ENCODE results near the gene EIF5A. TPM values are rescaled to one million over a fixed set of nuclear protein-coding genes. Genes with fewer than 3 reads are reported as not detected.
A peak's percentile ranks its signal among the peaks of the same experiment; 100 is the strongest.

Gene EIF5A
- total RNA-seq, 3 donors from 2014 or later, result 151 to 172 (median 163) TPM

DNA sequence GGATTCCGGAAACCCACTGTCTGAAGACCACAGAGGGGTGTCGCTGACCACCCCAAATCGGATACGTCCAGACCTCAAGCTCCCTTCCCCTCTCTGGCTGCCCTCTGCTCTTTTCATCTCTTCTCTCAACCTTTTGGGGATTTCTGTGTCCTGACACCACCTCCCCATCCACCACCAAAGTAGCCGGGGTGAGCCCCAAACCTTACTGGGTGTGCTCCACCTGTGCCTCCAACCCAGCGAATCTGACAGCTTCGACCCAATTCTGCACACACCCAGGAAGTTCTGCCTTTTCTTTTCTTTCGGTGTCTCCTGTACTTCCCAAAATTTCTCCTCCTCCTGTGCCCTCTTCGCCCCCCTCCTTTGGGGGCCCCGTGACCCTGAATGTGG, 45.1 kb downstream of the EIF5A start:
- Histone ChIP-seq H3K27me3 (no peaks in the 10 kb centered on the region), H3K4me1 (peaks cover 0 to 12% of the 10 kb centered on the region in 2 donors), H3K9me3 (no peaks in the 10 kb centered on the region), H3K36me3 (no peaks in the 10 kb centered on the region), H3K27ac (peak overlapping the region; percentile 98 to 99), H3K4me3 (peak overlapping the region; percentile 70 to 79 (median 72))
- intact Hi-C loops (cut with DNase I; ENCODE audit: low total_unique reads), result loop anchor here (10.0 kb wide), 1 partner anchor 82 kb away; the partner anchor contains the start of genes FGF11 and TMEM102
- TF ChIP-seq POLR2AphosphoS5 (IDR thresholded peaks at IDR 0.05) (no peak), POLR2A (IDR thresholded peaks at IDR 0.05) (no peak)
- TF ChIP-seq, protein P1, sequence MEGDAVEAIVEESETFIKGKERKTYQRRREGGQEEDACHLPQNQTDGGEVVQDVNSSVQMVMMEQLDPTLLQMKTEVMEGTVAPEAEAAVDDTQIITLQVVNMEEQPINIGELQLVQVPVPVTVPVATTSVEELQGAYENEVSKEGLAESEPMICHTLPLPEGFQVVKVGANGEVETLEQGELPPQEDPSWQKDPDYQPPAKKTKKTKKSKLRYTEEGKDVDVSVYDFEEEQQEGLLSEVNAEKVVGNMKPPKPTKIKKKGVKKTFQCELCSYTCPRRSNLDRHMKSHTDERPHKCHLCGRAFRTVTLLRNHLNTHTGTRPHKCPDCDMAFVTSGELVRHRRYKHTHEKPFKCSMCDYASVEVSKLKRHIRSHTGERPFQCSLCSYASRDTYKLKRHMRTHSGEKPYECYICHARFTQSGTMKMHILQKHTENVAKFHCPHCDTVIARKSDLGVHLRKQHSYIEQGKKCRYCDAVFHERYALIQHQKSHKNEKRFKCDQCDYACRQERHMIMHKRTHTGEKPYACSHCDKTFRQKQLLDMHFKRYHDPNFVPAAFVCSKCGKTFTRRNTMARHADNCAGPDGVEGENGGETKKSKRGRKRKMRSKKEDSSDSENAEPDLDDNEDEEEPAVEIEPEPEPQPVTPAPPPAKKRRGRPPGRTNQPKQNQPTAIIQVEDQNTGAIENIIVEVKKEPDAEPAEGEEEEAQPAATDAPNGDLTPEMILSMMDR (IDR thresholded peaks at IDR 0.05), result peak in 1 of 3 donors; percentile 88
- DNase-seq (ENCODE audit: low spot score in 2 of 2), result no peak

DNA sequence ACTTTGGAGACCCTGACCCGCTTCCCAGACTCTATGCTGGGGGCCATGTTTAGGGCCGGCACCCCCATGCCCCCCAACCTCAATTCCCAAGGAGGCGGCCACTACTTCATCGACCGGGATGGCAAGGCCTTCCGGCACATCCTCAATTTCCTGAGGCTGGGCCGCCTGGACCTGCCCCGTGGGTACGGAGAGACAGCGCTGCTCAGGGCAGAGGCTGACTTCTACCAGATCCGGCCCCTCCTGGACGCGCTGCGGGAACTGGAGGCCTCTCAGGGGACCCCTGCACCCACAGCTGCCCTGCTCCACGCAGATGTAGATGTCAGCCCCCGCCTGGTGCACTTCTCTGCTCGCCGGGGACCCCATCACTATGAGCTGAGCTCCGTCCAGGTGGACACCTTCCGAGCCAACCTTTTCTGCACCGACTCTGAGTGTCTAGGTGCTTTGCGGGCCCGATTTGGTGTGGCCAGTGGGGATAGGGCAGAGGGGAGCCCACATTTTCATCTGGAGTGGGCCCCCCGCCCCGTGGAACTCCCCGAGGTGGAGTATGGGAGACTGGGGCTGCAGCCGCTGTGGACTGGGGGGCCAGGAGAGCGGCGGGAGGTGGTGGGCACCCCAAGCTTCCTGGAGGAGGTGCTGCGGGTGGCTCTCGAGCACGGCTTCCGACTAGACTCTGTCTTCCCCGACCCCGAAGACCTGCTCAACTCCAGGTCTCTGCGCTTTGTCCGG, 45.6 kb downstream of the EIF5A start:
- TF ChIP-seq POLR2AphosphoS5 (IDR thresholded peaks at IDR 0.05) (no peak), POLR2A (IDR thresholded peaks at IDR 0.05) (no peak)
- TF ChIP-seq, protein P1 (IDR thresholded peaks at IDR 0.05), result no peak
- Histone ChIP-seq H3K9me3 (no peaks in the 10 kb centered on the region), H3K27ac (peak overlapping the region; percentile 98 to 99), H3K4me3 (peak overlapping the region; percentile 70 to 79 (median 72)), H3K27me3 (no peaks in the 10 kb centered on the region), H3K36me3 (no peaks in the 10 kb centered on the region), H3K4me1 (peaks cover 0 to 12% of the 10 kb centered on the region in 2 donors)
- no peak for DNase-seq (ENCODE audit: low spot score in 2 of 2)
- intact Hi-C loops (cut with DNase I; ENCODE audit: low total_unique reads), result loop anchor here (10.0 kb wide), 1 partner anchor 82 kb away; the partner anchor contains the start of genes FGF11 and TMEM102

DNA sequence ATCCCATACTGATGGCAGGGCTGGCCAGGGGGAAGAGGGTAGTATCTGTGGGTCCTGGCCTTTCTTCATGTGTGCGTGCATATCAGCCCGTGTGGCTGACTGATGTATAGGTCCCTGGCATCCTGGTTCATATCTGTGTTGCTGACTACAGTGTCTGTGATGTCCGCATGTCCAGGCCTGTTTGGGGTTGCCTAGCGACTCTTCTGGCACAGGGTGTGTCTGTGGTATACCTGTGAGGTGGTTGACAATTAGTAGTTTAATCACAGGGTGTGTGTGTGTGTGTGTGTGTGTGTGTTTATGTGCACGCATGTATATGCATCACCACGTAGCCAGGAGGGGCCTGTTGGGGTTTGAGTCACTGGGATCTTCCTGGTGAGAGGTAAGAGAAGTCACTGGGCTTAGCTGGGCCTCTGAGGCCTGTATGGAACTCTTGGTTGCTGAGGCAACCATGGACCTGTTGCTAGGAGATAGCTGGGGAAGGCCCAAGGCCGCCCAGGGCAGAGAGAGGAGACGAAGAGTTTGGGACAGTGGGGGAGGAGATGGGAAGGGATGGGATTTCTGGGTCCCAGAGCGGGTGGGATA, 46.9 kb downstream of the EIF5A start:
- H3K36me3 ChIP-seq, result no peaks in the 10 kb centered on the region
- TF ChIP-seq, protein P1 (IDR thresholded peaks at IDR 0.05), result no peak
- TF ChIP-seq POLR2A (IDR thresholded peaks at IDR 0.05), result no peak
- no peak for TF ChIP-seq POLR2AphosphoS5 (IDR thresholded peaks at IDR 0.05)
- H3K27ac ChIP-seq, result peak overlapping the region; percentile 60 to 74
- peaks cover 0 to 12% of the 10 kb centered on the region in 2 donors for H3K4me1 ChIP-seq
- H3K4me3 ChIP-seq, result no peak overlapping the region
- H3K9me3 ChIP-seq, result no peaks in the 10 kb centered on the region
- intact Hi-C loops (cut with DNase I; ENCODE audit: low total_unique reads), result loop anchor here (10.0 kb wide), 1 partner anchor 80 kb away; the partner anchor contains the start of genes FGF11 and TMEM102
- peak in 1 of 2 donors; percentile 32 for DNase-seq (ENCODE audit: low spot score in 2 of 2)
- no peaks in the 10 kb centered on the region for H3K27me3 ChIP-seq

DNA sequence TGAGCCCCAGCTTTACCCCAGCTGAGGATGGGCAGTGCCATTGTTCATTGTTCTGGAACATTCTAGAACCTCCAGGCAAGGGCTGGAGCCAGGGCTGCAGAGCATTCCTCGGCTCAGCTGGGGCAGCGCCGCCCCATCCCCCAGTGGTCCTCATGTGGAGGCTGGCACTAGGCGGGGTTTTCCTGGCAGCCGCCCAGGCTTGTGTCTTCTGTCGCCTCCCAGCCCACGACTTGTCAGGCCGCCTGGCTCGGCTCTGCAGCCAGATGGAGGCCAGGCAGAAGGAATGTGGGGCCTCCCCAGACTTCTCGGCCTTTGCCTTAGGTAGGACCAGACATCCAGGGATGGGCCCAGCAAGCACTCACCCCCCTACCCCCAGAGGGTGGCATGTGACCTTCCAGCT, 47.6 kb downstream of the EIF5A start, which contains the start of gene TMEM95:
Gene TMEM95 (plus strand): TSS at position 104 of the 400 bp plus-strand sequence. CDS start 49 bp downstream, at position 153.
- H3K9me3 ChIP-seq, result no peaks in the 10 kb centered on the region
- intact Hi-C loops (cut with DNase I; ENCODE audit: low total_unique reads), result loop anchor here (10.0 kb wide), 1 partner anchor 80 kb away; the partner anchor contains the start of genes FGF11 and TMEM102
- peaks cover 0 to 12% of the 10 kb centered on the region in 2 donors for H3K4me1 ChIP-seq
- H3K36me3 ChIP-seq, result no peaks in the 10 kb centered on the region
- H3K27ac ChIP-seq, result peak within 1 kb of the TSS; percentile 60 to 74
- TF ChIP-seq POLR2A (IDR thresholded peaks at IDR 0.05) (no peak), POLR2AphosphoS5 (IDR thresholded peaks at IDR 0.05) (no peak)
- TF ChIP-seq, protein P1 (IDR thresholded peaks at IDR 0.05), result no peak
- H3K27me3 ChIP-seq, result no peaks in the 10 kb centered on the region
- H3K4me3 ChIP-seq, result peak within 1 kb of the TSS in 1 of 3 donors; percentile 54
- DNase-seq (ENCODE audit: low spot score in 2 of 2), result no peak

All from breast epithelium (tissue), 4 donors.